ENCODE measurements around the gene NUDT5.
"Not testable (repeated sequence)": the region's sequence is repeated elsewhere in the genome, so short reads cannot be mapped to it uniquely, and the experiment has no call there.

NUDT5 gene

GRCh38 chr10:12177642-12178041 is 18.0 kb downstream of the NUDT5 start:
- Histone ChIP-seq H3K79me2 (ENCODE audit: insufficient read depth, low read length) (no peaks in the 10 kb centered on the region), H3K36me3 (ENCODE audit: insufficient read depth, low read length) (peaks cover 38% of the 10 kb centered on the region; the same call in 1 of the 2 replicates), H2AFZ (ENCODE audit: low read length) (no peak overlapping the region), H3F3A (ENCODE audit: low read depth) (peaks cover 4% of the 10 kb centered on the region; the same call in 1 of the 2 replicates), H3K4me3 (ENCODE audit: low read length, poor library complexity, severe bottlenecking) (no peak overlapping the region), H3K9me2 (replicated peaks; ENCODE audit: low read depth, low read length) (no peaks in the 10 kb centered on the region), H3K4me2 (ENCODE audit: low read depth, low read length, poor library complexity, severe bottlenecking) (no peak overlapping the region), H3K4me1 (ENCODE audit: insufficient read depth, low read length, poor library complexity, severe bottlenecking) (peaks cover 13% of the 10 kb centered on the region), H4K20me1 (ENCODE audit: insufficient read depth, low read length, poor library complexity, severe bottlenecking) (no peaks in the 10 kb centered on the region), H3K27me3 (ENCODE audit: insufficient read depth, low read length, poor library complexity, severe bottlenecking) (no peaks in the 10 kb centered on the region), H3K9me3 (ENCODE audit: insufficient read depth, low read depth, low read length) (no peaks in the 10 kb centered on the region), H3K9ac (ENCODE audit: low read depth, low read length, poor library complexity, severe bottlenecking) (no peak overlapping the region)
- no peak for TF ChIP-seq EZH2phosphoT487 (IDR thresholded peaks at IDR 0.05; ENCODE audit: borderline replicate concordance)

- H3K79me2 ChIP-seq (ENCODE audit: insufficient read depth, low read length), result not testable (repeated sequence)
Measured at GRCh38 chr10:12171512-12171911, 24.2 kb downstream of the NUDT5 start.

GRCh38 chr10:12165999-12166775 is 29.5 kb downstream of the NUDT5 start:
- TF ChIP-seq EZH2phosphoT487 (IDR thresholded peaks at IDR 0.05; ENCODE audit: borderline replicate concordance), result no peak
- TF ChIP-seq CTCF (conservative IDR thresholded peaks at IDR 0.05; ENCODE audit: low read length), result no peak
- Histone ChIP-seq H2AFZ (ENCODE audit: low read length) (no peak overlapping the region), H3K9me2 (replicated peaks; ENCODE audit: low read depth, low read length) (no peaks in the 10 kb centered on the region), H3K79me2 (ENCODE audit: insufficient read depth, low read length) (no peaks in the 10 kb centered on the region), H3K4me2 (ENCODE audit: low read depth, low read length, poor library complexity, severe bottlenecking) (no peak overlapping the region), H3K4me3 (ENCODE audit: low read length, poor library complexity, severe bottlenecking) (no peak overlapping the region), H3K27me3 (ENCODE audit: insufficient read depth, low read length, poor library complexity, severe bottlenecking) (no peaks in the 10 kb centered on the region), H3K9me3 (ENCODE audit: insufficient read depth, low read depth, low read length) (no peaks in the 10 kb centered on the region), H3F3A (ENCODE audit: low read depth) (no peaks in the 10 kb centered on the region), H3K4me1 (ENCODE audit: insufficient read depth, low read length, poor library complexity, severe bottlenecking) (no peaks in the 10 kb centered on the region), H4K20me1 (ENCODE audit: insufficient read depth, low read length, poor library complexity, severe bottlenecking) (no peaks in the 10 kb centered on the region), H3K36me3 (ENCODE audit: insufficient read depth, low read length) (peaks cover 67% of the 10 kb centered on the region; the same call in 1 of the 2 replicates), H3K9ac (ENCODE audit: low read depth, low read length, poor library complexity, severe bottlenecking) (no peak overlapping the region)

More at GRCh38 chr10:12171512-12171911, 24.2 kb downstream of the NUDT5 start:
- H3K27me3 ChIP-seq (ENCODE audit: insufficient read depth, low read length, poor library complexity, severe bottlenecking); H3K4me3 ChIP-seq (ENCODE audit: low read length, poor library complexity, severe bottlenecking); H3F3A ChIP-seq (ENCODE audit: low read depth); H3K4me1 ChIP-seq (ENCODE audit: insufficient read depth, low read length, poor library complexity, severe bottlenecking); H3K9me2 ChIP-seq (replicated peaks; ENCODE audit: low read depth, low read length); H3K4me2 ChIP-seq (ENCODE audit: low read depth, low read length, poor library complexity, severe bottlenecking); H3K9me3 ChIP-seq (ENCODE audit: insufficient read depth, low read depth, low read length); H3K9ac ChIP-seq (ENCODE audit: low read depth, low read length, poor library complexity, severe bottlenecking); H2AFZ ChIP-seq (ENCODE audit: low read length); H4K20me1 ChIP-seq (ENCODE audit: insufficient read depth, low read length, poor library complexity, severe bottlenecking): not testable (repeated sequence)
- peaks cover 58% of the 10 kb centered on the region; the same call in 1 of the 2 replicates for H3K36me3 ChIP-seq (ENCODE audit: insufficient read depth, low read length)

- Histone ChIP-seq H3K36me3 (ENCODE audit: insufficient read depth, low read length) (peaks cover 66% of the 10 kb centered on the region; the same call in 1 of the 2 replicates), H3K4me1 (ENCODE audit: insufficient read depth, low read length, poor library complexity, severe bottlenecking) (no peaks in the 10 kb centered on the region), H3F3A (ENCODE audit: low read depth) (no peaks in the 10 kb centered on the region), H3K9me2 (replicated peaks; ENCODE audit: low read depth, low read length) (no peaks in the 10 kb centered on the region), H3K9me3 (ENCODE audit: insufficient read depth, low read depth, low read length) (no peaks in the 10 kb centered on the region), H2AFZ (ENCODE audit: low read length) (no peak overlapping the region), H3K4me3 (ENCODE audit: low read length, poor library complexity, severe bottlenecking) (no peak overlapping the region), H3K27me3 (ENCODE audit: insufficient read depth, low read length, poor library complexity, severe bottlenecking) (no peaks in the 10 kb centered on the region), H3K79me2 (ENCODE audit: insufficient read depth, low read length) (no peaks in the 10 kb centered on the region), H3K4me2 (ENCODE audit: low read depth, low read length, poor library complexity, severe bottlenecking) (no peak overlapping the region), H3K9ac (ENCODE audit: low read depth, low read length, poor library complexity, severe bottlenecking) (no peak overlapping the region), H4K20me1 (ENCODE audit: insufficient read depth, low read length, poor library complexity, severe bottlenecking) (no peaks in the 10 kb centered on the region)
- TF ChIP-seq EZH2phosphoT487 (IDR thresholded peaks at IDR 0.05; ENCODE audit: borderline replicate concordance) (no peak), CTCF (conservative IDR thresholded peaks at IDR 0.05; ENCODE audit: low read length) (no peak)
Measured at GRCh38 chr10:12165036-12165435, 30.7 kb downstream of the NUDT5 start.
